GM10266 (cell line): ENCODE results near the gene BAMBI.

Source experiments
- DNase-seq: peaks from one replicate; pipeline ENCODE4 v3.0.0; 2012; ENCODE audit errors: extremely low spot score
- CTCF ChIP-seq: IDR thresholded peaks from 2 replicates; pipeline ENCODE4 v1.5.1; 2012; ENCODE audit warnings: mild to moderate bottlenecking, low read depth; ENCODE audit not compliant: control insufficient read depth, insufficient read depth; ENCODE audit errors: missing control alignments

The BAMBI gene

GRCh38 chr10:28715757-28716156, 38.4 kb downstream of the BAMBI start:
- no peak for TF ChIP-seq CTCF
- no peak for DNase-seq

GRCh38 chr10:28716748-28717147, 39.4 kb downstream of the BAMBI start:
- no peak for TF ChIP-seq CTCF
- DNase-seq, result no peak

- DNase-seq, result no peak
- TF ChIP-seq CTCF, result no peak
Measured at GRCh38 chr10:28717656-28718201, 40.4 kb downstream of the BAMBI start.

GRCh38 chr10:28719789-28720436, 42.6 kb downstream of the BAMBI start:
- no peak for TF ChIP-seq CTCF
- DNase-seq, result no peak

- DNase-seq, result no peak
- no peak for TF ChIP-seq CTCF
Measured at GRCh38 chr10:28721318-28721951, 44.1 kb downstream of the BAMBI start.

- TF ChIP-seq CTCF, result no peak
- no peak for DNase-seq
Measured at GRCh38 chr10:28722065-28722803, 44.9 kb downstream of the BAMBI start.
